Tibial nerve (tissue), 4 donors: ENCODE data around the gene FOXK1.

Experiments used
- CTCF ChIP-seq, 5 experiments: fragments of 200-600 bp in 3 of 5; fragments of 450-650 bp in 2 of 5; sonication (generic) in 3 of 5; IDR thresholded peaks; one replicate each; pipeline ENCODE4 v1.5.1; 2016 to 2019; ENCODE audit warnings: antibody characterized with exemption in 5 of 5, mild to moderate bottlenecking in 3 of 5, moderate library complexity in 2 of 5
- EP300 ChIP-seq, 2 donors: sonication (generic); formaldehyde crosslinking; IDR thresholded peaks; one replicate each; pipeline ENCODE4 v1.6.1; 2017; ENCODE audit warnings: antibody characterized with exemption in 2 of 2, mild to moderate bottlenecking in 1 of 2
- POLR2A ChIP-seq, 2 donors: fragments of 450-650 bp; IDR thresholded peaks; one replicate each; pipeline ENCODE4 v1.6.1; 2017; ENCODE audit warnings: antibody characterized with exemption in 2 of 2, mild to moderate bottlenecking in 2 of 2, moderate library complexity in 2 of 2

DNA sequence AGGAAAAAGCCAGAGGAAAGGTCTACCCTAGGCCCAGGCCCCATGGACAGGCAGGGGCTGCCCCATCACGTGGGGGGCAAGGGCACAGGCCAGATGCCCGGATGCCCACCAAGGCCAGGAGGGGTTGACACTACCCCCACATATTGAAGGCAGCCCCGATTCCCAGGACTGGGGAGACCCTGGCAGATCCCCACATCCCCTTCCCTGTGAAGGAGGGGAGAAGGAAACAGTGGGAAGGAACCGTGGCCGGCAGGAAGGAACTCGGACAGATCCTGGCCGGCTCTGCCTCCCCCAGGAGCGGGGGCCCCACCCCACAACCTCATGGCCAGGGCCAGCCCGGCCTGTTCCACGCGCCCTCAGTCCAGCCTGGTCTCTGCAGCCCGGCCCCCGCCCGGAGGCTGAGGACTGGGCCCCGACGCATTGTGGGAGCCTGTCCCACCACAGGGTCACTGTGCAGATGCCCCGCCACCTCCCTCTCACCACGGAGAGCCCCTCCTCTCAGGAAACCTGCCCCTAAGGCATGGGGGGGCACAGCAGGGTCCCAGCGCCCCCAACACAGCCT, 138.4 kb downstream of the FOXK1 start:
- TF ChIP-seq CTCF (IDR thresholded peaks at IDR 0.05): no peak
- TF ChIP-seq POLR2A (IDR thresholded peaks at IDR 0.05): no peak
- TF ChIP-seq EP300 (IDR thresholded peaks at IDR 0.05): no peak
